ENCODE data around the gene PTPN1.
A peak's percentile ranks its signal among the peaks of the same experiment; 100 is the strongest.

Gene PTPN1

DNA sequence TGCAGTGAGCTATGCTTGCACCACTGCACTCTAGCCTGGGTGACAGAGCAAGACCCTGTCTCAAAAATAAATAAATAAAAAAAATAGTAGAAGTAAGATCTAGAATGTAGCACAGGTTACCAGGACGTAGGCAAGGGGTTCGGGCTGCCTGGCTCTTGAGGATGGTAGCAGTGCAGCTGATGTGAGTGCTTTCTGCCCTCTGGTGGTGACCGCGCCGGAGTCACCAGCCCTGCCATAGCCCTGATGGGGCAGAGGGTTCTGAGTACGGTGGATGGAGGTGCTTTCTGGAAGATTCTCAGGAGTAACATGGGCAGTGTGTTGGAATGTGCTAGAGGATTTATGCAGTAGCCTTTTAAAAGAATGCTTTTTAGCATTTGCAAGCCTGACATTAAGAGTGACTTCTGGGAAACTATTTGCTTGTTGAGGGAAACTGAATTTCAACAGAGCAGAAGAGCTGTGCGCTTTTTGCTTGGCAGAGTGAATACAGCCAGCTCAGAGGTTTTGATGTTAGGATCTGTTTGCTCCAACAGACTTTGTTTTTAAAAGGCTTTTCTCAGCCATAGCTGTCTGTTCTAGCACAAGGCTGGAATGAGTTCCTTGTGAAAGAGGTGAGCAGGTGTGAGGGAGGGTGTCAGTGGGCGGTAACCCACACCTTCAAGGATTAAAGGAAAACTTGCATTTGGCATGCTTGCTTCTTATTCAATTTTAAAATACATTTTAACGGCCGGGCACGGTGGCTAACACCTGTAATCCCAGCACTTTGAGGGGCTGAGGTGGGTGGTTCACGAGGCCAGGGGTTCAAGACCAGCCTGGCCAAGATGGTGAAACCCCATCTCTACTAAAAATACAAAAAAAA is 65.9 kb downstream of the PTPN1 start:
- TF ChIP-seq GATA2 (IDR thresholded peaks at IDR 0.05; ENCODE audit: low read depth, low read length) (no peak), GATA3 (IDR thresholded peaks at IDR 0.05; ENCODE audit: low read depth, low read length) (no peak)

DNA sequence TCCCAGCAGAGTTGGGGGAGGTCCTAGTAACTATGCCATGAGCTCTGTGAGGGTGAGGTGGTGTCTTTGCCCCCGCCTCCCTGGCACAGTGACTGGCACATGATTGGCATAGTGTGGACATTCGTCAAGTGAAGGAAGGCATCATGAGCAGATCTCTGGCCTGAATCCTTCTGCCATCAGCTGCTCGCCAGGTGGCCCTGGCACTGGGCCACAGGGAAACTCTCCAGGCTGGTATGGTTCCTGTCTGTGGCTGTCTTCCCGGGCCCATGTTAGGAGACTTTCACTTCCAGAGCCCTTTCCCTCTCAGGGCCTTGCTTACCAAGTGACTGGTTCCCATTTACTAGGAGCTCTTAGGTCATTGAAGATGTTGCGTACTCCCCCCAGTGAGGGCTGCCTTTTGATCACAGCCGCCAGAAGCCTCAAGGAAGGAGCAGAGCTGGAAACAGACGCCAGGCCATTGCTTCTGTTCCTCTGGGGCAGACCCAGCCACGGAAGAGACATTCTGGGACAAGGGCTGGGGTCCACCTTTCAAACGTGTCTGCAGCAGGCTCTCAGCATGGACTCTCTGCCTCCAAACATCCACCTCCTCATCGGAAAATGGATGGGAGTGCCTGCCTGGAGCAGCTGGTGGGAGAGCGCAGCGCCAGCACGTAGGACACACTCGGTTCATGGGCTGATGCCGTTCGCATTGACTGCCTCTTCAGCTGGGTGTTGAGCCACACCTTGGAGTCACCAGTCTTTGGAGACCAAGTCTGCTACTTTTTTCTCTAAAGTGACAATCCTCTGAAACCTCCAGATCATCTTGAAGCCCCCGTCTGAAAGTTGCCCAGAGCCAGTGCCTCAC is 67.2 kb downstream of the PTPN1 start:
- peak; percentile 41; the same call in 1 of the 2 replicates for TF ChIP-seq GATA2 (IDR thresholded peaks at IDR 0.05; ENCODE audit: low read depth, low read length)
- no peak for TF ChIP-seq GATA3 (IDR thresholded peaks at IDR 0.05; ENCODE audit: low read depth, low read length)

GRCh38 chr20:50578061-50578777 is 68.0 kb downstream of the PTPN1 start:
- TF ChIP-seq GATA2 (IDR thresholded peaks at IDR 0.05; ENCODE audit: low read depth, low read length) (no peak), GATA3 (IDR thresholded peaks at IDR 0.05; ENCODE audit: low read depth, low read length) (no peak)

- no peak for TF ChIP-seq GATA2 (IDR thresholded peaks at IDR 0.05; ENCODE audit: low read depth, low read length)
- TF ChIP-seq GATA3 (IDR thresholded peaks at IDR 0.05; ENCODE audit: low read depth, low read length) = no peak
These were observed 68.6 kb downstream of the PTPN1 start for GRCh38 chr20:50578778-50579165.

- TF ChIP-seq GATA2 (IDR thresholded peaks at IDR 0.05; ENCODE audit: low read depth, low read length) (no peak), GATA3 (IDR thresholded peaks at IDR 0.05; ENCODE audit: low read depth, low read length) (no peak)
These were observed 69.3 kb downstream of the PTPN1 start for GRCh38 chr20:50579511-50579910.

- TF ChIP-seq GATA2 (IDR thresholded peaks at IDR 0.05; ENCODE audit: low read depth, low read length) = no peak
- TF ChIP-seq GATA3 (IDR thresholded peaks at IDR 0.05; ENCODE audit: low read depth, low read length) = no peak
These were observed 70.0 kb downstream of the PTPN1 start for GRCh38 chr20:50580016-50580747.

- TF ChIP-seq GATA3 (IDR thresholded peaks at IDR 0.05; ENCODE audit: low read depth, low read length) (no peak), GATA2 (IDR thresholded peaks at IDR 0.05; ENCODE audit: low read depth, low read length) (no peak)
These were observed 70.8 kb downstream of the PTPN1 start for GRCh38 chr20:50580842-50581544.

DNA sequence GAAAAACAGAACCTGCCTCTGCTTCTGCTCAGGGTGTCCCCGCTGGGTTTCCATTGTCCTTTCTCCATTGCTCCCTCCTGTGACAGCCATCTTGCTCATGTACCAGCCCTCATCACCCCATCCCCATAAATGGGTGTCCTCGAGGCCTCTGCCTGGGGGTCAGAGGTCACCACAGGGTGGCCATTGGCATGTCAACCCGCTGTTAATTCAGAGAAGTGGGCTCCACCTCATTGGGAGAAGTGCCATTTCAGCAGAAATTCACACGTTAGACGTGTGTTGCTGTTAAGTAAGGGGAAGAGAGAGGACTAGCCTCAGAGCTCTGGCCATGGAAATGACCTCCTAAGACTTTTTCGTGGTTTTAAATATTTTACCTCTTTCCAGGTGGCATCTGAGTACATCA is 71.9 kb downstream of the PTPN1 start:
- TF ChIP-seq GATA3 (IDR thresholded peaks at IDR 0.05; ENCODE audit: low read depth, low read length) (no peak), GATA2 (IDR thresholded peaks at IDR 0.05; ENCODE audit: low read depth, low read length) (no peak)

DNA sequence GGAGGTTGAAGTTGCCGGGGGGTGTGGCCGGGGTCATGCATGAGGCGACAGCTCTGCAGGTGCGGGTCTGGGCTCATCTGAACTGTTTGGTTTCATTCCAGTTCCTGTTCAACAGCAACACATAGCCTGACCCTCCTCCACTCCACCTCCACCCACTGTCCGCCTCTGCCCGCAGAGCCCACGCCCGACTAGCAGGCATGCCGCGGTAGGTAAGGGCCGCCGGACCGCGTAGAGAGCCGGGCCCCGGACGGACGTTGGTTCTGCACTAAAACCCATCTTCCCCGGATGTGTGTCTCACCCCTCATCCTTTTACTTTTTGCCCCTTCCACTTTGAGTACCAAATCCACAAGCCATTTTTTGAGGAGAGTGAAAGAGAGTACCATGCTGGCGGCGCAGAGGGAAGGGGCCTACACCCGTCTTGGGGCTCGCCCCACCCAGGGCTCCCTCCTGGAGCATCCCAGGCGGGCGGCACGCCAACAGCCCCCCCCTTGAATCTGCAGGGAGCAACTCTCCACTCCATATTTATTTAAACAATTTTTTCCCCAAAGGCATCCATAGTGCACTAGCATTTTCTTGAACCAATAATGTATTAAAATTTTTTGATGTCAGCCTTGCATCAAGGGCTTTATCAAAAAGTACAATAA is 72.5 kb downstream of the PTPN1 start:
- TF ChIP-seq GATA2 (IDR thresholded peaks at IDR 0.05; ENCODE audit: low read depth, low read length) (no peak), GATA3 (IDR thresholded peaks at IDR 0.05; ENCODE audit: low read depth, low read length) (no peak)

DNA sequence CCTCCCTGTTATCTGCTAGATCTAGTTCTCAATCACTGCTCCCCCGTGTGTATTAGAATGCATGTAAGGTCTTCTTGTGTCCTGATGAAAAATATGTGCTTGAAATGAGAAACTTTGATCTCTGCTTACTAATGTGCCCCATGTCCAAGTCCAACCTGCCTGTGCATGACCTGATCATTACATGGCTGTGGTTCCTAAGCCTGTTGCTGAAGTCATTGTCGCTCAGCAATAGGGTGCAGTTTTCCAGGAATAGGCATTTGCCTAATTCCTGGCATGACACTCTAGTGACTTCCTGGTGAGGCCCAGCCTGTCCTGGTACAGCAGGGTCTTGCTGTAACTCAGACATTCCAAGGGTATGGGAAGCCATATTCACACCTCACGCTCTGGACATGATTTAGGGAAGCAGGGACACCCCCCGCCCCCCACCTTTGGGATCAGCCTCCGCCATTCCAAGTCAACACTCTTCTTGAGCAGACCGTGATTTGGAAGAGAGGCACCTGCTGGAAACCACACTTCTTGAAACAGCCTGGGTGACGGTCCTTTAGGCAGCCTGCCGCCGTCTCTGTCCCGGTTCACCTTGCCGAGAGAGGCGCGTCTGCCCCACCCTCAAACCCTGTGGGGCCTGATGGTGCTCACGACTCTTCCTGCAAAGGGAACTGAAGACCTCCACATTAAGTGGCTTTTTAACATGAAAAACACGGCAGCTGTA is 73.4 kb downstream of the PTPN1 start:
- no peak for TF ChIP-seq GATA3 (IDR thresholded peaks at IDR 0.05; ENCODE audit: low read depth, low read length)
- no peak; the same call in 1 of the 2 replicates for TF ChIP-seq GATA2 (IDR thresholded peaks at IDR 0.05; ENCODE audit: low read depth, low read length)

GRCh38 chr20:50584687-50585086 is 74.5 kb downstream of the PTPN1 start:
- TF ChIP-seq GATA3 (IDR thresholded peaks at IDR 0.05; ENCODE audit: low read depth, low read length) = no peak
- TF ChIP-seq GATA2 (IDR thresholded peaks at IDR 0.05; ENCODE audit: low read depth, low read length) = no peak

- no peak for TF ChIP-seq GATA2 (IDR thresholded peaks at IDR 0.05; ENCODE audit: low read depth, low read length)
- TF ChIP-seq GATA3 (IDR thresholded peaks at IDR 0.05; ENCODE audit: low read depth, low read length) = no peak
These were observed 75.0 kb downstream of the PTPN1 start for GRCh38 chr20:50585214-50585613.
